Gastroesophageal sphincter (tissue), 3 donors: ENCODE measurements around the gene FOXL2NB.
"Not testable (repeated sequence)": the region's sequence is repeated elsewhere in the genome, so short reads cannot be mapped to it uniquely, and the experiment has no call there.

ENCODE experiments used
- CTCF ChIP-seq, 4 experiments: fragments of 200-600 bp in 2 of 4; fragments of 450-650 bp in 2 of 4; sonication (generic) in 1 of 4; IDR thresholded peaks; one replicate each; pipeline ENCODE4 v1.5.1; 2017 to 2019; ENCODE audit warnings: antibody characterized with exemption in 4 of 4, mild to moderate bottlenecking in 2 of 4, moderate library complexity in 2 of 4
- EP300 ChIP-seq: sonication (generic); formaldehyde crosslinking; IDR thresholded peaks from one replicate; pipeline ENCODE4 v1.6.1; 2017; ENCODE audit warnings: antibody characterized with exemption, mild to moderate bottlenecking
- POLR2AphosphoS5 ChIP-seq: sonication (generic); formaldehyde crosslinking; IDR thresholded peaks from one replicate; pipeline ENCODE4 v1.6.1; 2017; ENCODE audit warnings: antibody characterized with exemption

GRCh38 chr3:138922400-138922799, 24.6 kb upstream of the FOXL2NB start:
- TF ChIP-seq POLR2AphosphoS5; CTCF (IDR thresholded peaks at IDR 0.05); EP300: not testable (repeated sequence)
